Activated T-cell treated with anti-CD3 and anti-CD28 coated beads, Interleukin-2, amount 50 U/mL, for 48 hours (primary cell): ENCODE data around the gene AGMAT.
"Not testable (repeated sequence)": the region's sequence is repeated elsewhere in the genome, so short reads cannot be mapped to it uniquely, and the experiment has no call there.

Experiments
- DNase-seq, 2 experiments: peaks; one replicate each; pipeline ENCODE4 v3.0.0-alpha.2; 2020

AGMAT gene

GRCh38 chr1:15609631-15610030, 24.8 kb upstream of the AGMAT start:
- no peak for DNase-seq

DNA sequence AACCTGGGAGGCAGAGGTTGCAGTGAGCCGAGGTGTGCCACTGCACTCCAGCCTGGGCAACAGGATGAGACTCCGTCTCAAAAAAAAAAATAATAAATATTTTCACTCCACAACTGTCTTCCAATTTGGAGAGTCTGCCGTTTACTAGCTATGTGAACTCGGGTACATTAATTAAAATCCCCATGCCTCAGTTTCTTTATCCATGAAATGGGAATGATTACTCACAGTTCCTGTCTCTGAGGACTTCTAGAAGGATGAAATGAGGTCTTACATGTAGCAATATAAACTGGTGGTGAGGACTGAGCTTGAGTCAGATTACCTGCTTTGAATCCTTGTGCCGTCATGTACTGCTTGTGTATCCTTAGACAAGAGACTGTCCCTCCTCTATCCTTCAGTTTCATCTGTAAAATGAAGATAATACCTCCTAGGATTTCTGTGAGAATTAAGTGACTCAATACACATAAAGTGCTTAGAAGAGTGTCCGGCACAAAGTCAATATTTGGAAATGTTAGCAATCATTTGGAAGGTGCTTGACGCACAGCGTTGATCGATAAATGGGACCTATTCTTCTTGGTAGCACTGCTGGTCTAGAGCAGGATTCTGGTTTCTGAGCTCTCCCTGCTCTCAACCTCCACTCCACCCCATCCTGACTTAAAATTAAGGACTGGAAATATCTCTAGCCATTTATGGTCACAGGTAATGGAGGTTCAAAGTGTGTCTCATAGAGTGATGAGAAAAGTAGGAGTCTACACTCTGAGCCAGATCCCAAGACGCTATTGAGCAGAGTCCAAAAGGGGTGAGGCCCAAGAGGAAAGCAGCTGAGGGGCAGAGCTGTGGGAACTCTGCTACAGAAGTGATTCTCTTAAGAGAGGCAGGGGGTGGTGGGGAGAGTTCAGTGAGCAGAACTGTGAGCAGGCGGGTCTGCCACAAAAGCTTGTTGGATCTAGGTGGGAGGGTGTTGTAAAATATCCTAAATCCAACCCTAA, 20.8 kb upstream of the AGMAT start:
- no peak for DNase-seq

- DNase-seq: not testable (repeated sequence)
Observed at GRCh38 chr1:15604400-15604799, 19.5 kb upstream of the AGMAT start.

GRCh38 chr1:15603966-15604282, 19.1 kb upstream of the AGMAT start:
- not testable (repeated sequence) for DNase-seq

- peak; percentile 91 to 93 for DNase-seq
Observed at GRCh38 chr1:15603050-15603965, 18.5 kb upstream of the AGMAT start.

GRCh38 chr1:15598436-15598835, 13.6 kb upstream of the AGMAT start:
- DNase-seq: no peak

GRCh38 chr1:15595809-15596617, 11.2 kb upstream of the AGMAT start:
- DNase-seq: no peak

DNA sequence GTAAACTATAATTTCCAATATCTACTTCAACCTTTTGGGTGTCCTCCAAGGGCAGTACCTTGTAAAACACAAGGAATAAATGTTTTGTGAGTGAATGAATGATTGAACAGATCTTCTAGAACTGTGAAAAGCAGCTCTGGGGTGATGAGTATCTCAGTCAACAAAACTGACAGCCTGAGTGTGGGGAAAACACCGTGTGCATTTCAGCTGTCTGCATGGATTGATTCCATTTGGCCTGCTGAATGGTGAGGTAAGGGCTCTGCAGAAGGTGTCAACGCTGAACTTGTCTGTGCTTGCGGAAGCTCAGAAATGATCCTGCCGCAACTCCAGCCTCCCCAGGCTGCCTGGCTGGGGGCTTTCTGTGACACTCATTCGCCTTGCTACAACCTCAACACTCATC, 7.4 kb upstream of the AGMAT start:
- no peak for DNase-seq

DNA sequence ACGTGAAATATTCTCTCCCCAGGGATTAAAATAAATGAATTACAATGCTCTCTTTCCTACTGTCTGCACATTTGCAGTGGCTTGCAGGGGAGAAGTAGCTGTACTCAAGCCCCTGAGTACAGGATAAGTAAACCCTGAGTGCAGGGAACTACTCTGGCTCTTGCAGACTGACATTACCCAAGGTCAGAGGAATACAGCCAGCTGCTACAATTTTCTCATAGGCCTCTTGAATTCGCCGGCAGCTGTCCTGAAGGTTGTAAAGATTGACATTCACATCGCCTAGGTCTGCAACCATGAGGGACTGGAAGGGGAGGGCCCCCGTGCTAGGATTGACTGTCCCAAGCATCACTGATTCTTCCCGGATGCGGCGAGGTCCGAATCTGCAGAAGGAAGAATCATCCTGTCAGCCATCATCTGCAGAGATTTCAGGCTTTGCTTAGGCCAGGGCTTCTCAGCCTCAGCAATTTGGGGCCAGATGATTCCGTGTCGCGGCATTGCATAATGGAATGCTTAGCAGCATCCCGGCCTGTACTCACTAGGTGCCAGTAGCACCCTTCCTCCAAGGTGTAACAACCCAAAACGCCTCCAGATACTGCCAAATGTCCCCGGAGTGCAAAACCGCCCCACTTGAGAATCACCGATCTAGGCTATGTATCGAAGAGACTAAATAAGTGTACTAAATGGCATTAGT, 1.7 kb downstream of the AGMAT start:
- DNase-seq: no peak

DNA sequence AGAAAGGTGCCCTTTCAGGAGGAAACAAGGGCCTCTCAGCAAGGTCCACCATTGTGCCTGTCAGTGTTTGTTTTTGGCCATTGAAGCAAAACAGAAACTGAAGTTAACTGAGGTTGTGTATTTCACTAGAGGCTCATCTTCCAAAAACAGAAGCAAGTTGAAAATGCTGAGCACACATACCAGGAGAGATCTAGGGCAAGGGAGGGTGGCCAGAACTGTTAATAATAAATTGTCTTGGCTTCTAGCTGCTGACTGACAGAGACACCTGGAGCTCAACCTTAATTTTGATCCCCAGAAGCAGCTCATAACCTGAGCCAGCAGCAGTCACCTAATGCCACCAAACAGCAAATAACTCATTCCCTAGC, 5.2 kb downstream of the AGMAT start:
- no peak for DNase-seq

GRCh38 chr1:15578921-15579682, 5.7 kb downstream of the AGMAT start:
- DNase-seq: peak; percentile 45 to 52

DNA sequence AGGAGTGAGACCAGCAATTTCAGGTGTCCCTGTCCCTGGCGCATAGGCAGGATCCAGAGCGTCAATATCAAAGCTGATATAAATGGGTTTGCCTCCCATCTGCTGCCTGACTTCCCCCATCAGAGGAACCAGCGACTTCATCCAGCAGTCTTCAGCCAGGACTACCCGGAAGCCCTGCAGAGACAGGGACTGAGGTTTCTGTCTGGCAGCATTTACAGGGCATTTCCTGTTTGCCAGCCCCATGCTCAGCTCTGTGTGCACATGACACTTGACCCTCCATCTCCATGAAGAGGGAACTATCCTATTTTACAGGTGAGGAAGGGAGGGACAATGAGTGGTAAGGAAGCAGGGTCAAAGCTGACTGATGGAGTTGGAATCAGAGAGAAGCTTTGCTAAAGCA, 7.2 kb downstream of the AGMAT start:
- no peak for DNase-seq

- DNase-seq: no peak
Observed at GRCh38 chr1:15575549-15576150, 9.2 kb downstream of the AGMAT start.

DNA sequence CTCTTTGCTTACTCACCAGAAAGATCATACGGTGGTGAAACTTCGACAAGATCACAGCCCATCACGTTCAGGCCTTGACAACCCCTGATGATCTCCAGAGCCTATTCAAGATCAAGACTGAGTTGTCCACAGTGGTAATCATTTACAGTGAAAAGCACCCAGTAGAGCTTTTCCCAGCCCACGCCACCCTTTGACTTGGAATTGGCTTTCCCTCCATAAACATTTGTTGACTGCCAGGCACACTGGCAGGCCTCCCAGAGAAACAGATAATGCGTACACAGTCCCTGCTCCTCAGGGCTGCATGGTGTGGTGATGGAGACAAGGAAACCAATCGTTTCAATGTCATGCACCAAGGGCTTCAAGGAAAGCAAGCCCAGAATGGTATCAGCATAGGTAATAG, 10.1 kb downstream of the AGMAT start:
- DNase-seq: no peak

- no peak for DNase-seq
Observed at GRCh38 chr1:15573477-15573876, 11.4 kb downstream of the AGMAT start.

DNA sequence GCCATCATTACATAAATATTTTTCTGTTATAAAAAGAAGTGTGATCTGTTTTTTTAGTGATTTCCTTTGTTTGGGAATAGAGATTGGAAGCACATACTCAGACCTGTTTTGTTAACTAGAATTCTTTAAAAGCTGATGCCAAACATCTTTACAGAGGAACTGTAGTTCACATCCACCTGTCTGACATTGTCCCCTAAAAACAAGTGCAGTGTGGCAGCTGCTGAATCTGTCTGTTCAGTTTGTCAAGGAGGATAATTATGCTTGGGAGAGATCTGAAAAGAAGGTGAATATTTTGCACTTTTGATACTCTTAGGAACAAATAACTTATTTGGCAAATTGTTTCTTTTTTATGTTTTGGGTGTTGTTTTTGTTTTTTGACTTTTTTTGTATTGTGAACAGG, 13.6 kb downstream of the AGMAT start:
- DNase-seq: no peak

DNA sequence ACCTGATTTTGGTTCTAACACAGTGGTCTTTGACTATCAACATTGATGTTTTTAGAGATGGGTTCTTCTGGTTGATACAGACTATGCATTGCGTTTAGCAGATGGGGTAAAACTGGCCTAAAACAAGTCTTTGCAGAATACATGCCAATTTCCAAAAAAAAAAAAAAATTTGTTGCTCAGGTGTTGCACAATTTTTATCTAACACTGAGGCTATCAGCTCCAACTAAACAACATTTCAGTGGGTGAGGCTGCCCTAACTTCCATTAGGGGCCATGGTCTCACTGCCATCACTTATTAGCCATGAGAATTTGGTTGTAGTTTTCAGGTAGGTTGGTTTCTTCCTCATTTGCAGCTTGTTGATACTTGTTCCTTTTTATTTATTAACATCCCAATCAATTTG, 14.0 kb downstream of the AGMAT start:
- DNase-seq: no peak

GRCh38 chr1:15568387-15569073, 16.3 kb downstream of the AGMAT start:
- DNase-seq: no peak

DNA sequence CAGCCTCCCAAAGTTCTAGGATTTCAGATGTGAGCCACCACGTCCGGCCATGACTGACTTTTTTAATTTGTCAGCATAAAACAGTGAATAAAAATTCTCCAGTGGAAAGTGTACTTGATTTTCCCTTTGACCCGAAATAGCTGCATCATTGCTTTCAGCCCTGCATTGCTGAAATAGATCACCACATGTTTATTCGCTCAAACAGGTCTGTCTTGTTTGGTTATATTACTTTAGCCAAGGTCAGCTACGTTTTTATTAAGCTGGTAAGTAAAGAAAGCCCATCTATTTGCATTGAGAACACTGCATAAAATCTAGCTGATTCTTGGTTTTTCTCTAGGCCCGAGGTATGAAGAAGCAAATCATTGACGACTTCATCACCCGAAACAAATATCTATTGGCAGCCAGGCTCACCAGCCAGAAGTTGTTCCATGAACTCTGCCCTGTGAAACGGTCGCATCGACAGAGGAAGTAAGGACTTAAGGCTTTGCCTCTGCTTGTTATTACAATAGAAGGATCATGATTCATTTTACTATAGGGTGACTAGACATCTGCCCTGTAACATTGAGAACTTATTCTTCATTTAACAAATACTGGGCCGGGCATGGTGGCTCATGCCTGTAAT, 25.6 kb downstream of the AGMAT start:
- no peak for DNase-seq

GRCh38 chr1:15558516-15558915, 26.3 kb downstream of the AGMAT start:
- DNase-seq: no peak
